HCT116 (cell line): ENCODE data around the gene SP9. TPM values are rescaled to one million over a fixed set of nuclear protein-coding genes. Genes with fewer than 3 reads are reported as not detected.

Experiments
- ATAC-seq: fragments of 200-7000 bp; cut with Tn5 transposase; 2 replicates; pipeline ENCODE4 v1.9.1; 2020; ENCODE audit warnings: mild to moderate bottlenecking, moderate library complexity
- BruUV-seq: library from RNA; stranded (reverse); fragments of 400-500 nt; replicated peaks from 2 replicates; lab custom pipeline; 2021; lab: Mats Ljungman, UMichigan
- CTCF ChIA-PET: fragments of 300-600 bp; sonication (Branson Sonifier 250); formaldehyde crosslinking; loops from one replicate; lab custom pipeline; 2021; ENCODE audit warnings: antibody characterized with exemption; lab: Charles Lee
- POLR2A ChIA-PET: fragments of 300-600, 350-600 bp; sonication (Branson Sonifier 250); formaldehyde crosslinking; loops from one replicate; lab custom pipeline; 2021; ENCODE audit warnings: antibody characterized with exemption; lab: Charles Lee
- RAD21 ChIA-PET, 2 experiments: fragments of 300-600 bp; sonication (Branson Sonifier 250); formaldehyde crosslinking; loops; one replicate each; lab custom pipeline; 2023; ENCODE audit warnings: low total read pairs in 2 of 2; ENCODE audit not compliant: uncharacterized antibody in 2 of 2, unreplicated experiment in 2 of 2, low non-redundant PET in 1 of 2; lab: Charles Lee
- DNase-seq: peaks from one replicate; pipeline ENCODE4 v3.0.0-alpha.2; 2010; ENCODE audit warnings: low read depth, low spot score
- H2AFZ ChIP-seq: fragments of 200-600 bp; shearing (Covaris generic), sonication (generic); 2 replicates; pipeline ENCODE4 v1.6.1; 2017; ENCODE audit warnings: low read depth, mixed run types, mixed read lengths, antibody characterized with exemption, low read length; ENCODE audit not compliant: poor library complexity, severe bottlenecking
- H3K27ac ChIP-seq: 2 replicates; pipeline ENCODE4 v1.5.1; 2012; ENCODE audit warnings: low read depth, low read length
- H3K27me3 ChIP-seq: fragments of 200-600 bp; sonication (generic); 2 replicates; pipeline ENCODE4 v1.6.1; 2016; ENCODE audit warnings: mixed run types, low read length, mixed read lengths; ENCODE audit not compliant: insufficient read depth
- H3K36me3 ChIP-seq, 2 experiments: fragments of 200-500 bp in 1 of 2; fragments of 200-600 bp in 1 of 2; sonication (Bioruptor generic) in 1 of 2; sonication (generic) in 1 of 2; 2 replicates each; pipeline versions ENCODE4 v1.5.1 to v1.6.1; 2014 to 2016; ENCODE audit warnings: low read length in 2 of 2, inconsistent platforms in 1 of 2, mixed read lengths in 1 of 2, mixed run types in 1 of 2; ENCODE audit not compliant: insufficient read depth in 2 of 2, control insufficient read depth in 1 of 2
- H3K4me1 ChIP-seq, 2 experiments: fragments of 200-600 bp in 1 of 2; sonication (generic) in 1 of 2; 2 replicates each; pipeline versions ENCODE4 v1.5.1 to v1.6.1; 2012 to 2017; ENCODE audit warnings: low read length in 2 of 2, inconsistent platforms in 1 of 2, mild to moderate bottlenecking in 1 of 2, mixed read lengths in 1 of 2, mixed run types in 1 of 2, moderate library complexity in 1 of 2; ENCODE audit not compliant: insufficient read depth in 2 of 2, control insufficient read depth in 1 of 2
- H3K4me2 ChIP-seq: fragments of 200-600 bp; sonication (generic); 2 replicates; pipeline ENCODE4 v1.6.1; 2017; ENCODE audit warnings: mixed run types, low read length, mixed read lengths
- H3K4me3 ChIP-seq, 2 experiments: fragments of 200-600 bp in 1 of 2; sonication (generic) in 1 of 2; replicated peaks in 1 of 2; 2 replicates each; pipeline ENCODE4 v1.5.1; 2011 to 2016; ENCODE audit warnings: low read length in 2 of 2, control low read depth in 1 of 2, low read depth in 1 of 2, mild to moderate bottlenecking in 1 of 2, mixed read lengths in 1 of 2, mixed run types in 1 of 2
- H3K79me2 ChIP-seq: fragments of 200-600 bp; sonication (generic); 2 replicates; pipeline ENCODE4 v1.6.1; 2017; ENCODE audit warnings: mild to moderate bottlenecking, mixed run types, low read length, moderate library complexity, mixed read lengths; ENCODE audit not compliant: insufficient read depth
- H3K9ac ChIP-seq: fragments of 200-600 bp; sonication (generic); 2 replicates; pipeline ENCODE4 v1.6.1; 2016; ENCODE audit warnings: low read length, mixed read lengths
- H3K9me2 ChIP-seq: fragments of 200-600 bp; sonication (generic), shearing (Covaris generic); 2 replicates; pipeline ENCODE4 v1.6.1; 2017; ENCODE audit warnings: mixed run types, mild to moderate bottlenecking, moderate library complexity; ENCODE audit not compliant: insufficient read depth
- H3K9me3 ChIP-seq, 2 experiments: fragments of 200-500 bp in 1 of 2; fragments of 200-600 bp in 1 of 2; sonication (Bioruptor generic) in 1 of 2; sonication (generic) in 1 of 2; 2 replicates each; pipeline ENCODE4 v1.6.1; 2014 to 2017; ENCODE audit warnings: low read length in 2 of 2, mixed read lengths in 2 of 2, inconsistent platforms in 1 of 2, low read depth in 1 of 2, mild to moderate bottlenecking in 1 of 2, mixed run types in 1 of 2, moderate library complexity in 1 of 2; ENCODE audit not compliant: control insufficient read depth in 1 of 2, insufficient read depth in 1 of 2
- H4K20me1 ChIP-seq: fragments of 200-600 bp; sonication (generic), shearing (Covaris generic); 2 replicates; pipeline ENCODE4 v1.6.1; 2017; ENCODE audit warnings: mixed run types, mild to moderate bottlenecking, moderate library complexity; ENCODE audit not compliant: insufficient read depth
- EZH2phosphoT487 ChIP-seq: fragments of 200-600 bp; IDR thresholded peaks from 2 replicates; pipeline ENCODE4 v1.6.1; 2018; ENCODE audit warnings: antibody characterized with exemption, borderline replicate concordance
- JUND ChIP-seq: IDR thresholded peaks from 2 replicates; pipeline ENCODE4 v1.6.1; 2012
- POLR2AphosphoS5 ChIP-seq: IDR thresholded peaks from 2 replicates; pipeline ENCODE4 v1.6.1; 2011; ENCODE audit warnings: mild to moderate bottlenecking, low read depth, low read length, moderate library complexity
- RAD21 ChIP-seq: IDR thresholded peaks from 2 replicates; pipeline ENCODE4 v1.6.1; 2012; ENCODE audit warnings: low read depth, mild to moderate bottlenecking
- SP1 ChIP-seq: IDR thresholded peaks from 2 replicates; pipeline ENCODE4 v1.6.1; 2012; ENCODE audit warnings: low read depth
- SRF ChIP-seq: IDR thresholded peaks from 2 replicates; pipeline ENCODE4 v1.6.1; 2012; ENCODE audit warnings: low read depth
- TCF7L2 ChIP-seq: IDR thresholded peaks from 2 replicates; pipeline ENCODE4 v1.7.0; 2011; ENCODE audit warnings: borderline replicate concordance, inconsistent platforms; ENCODE audit not compliant: insufficient read depth, insufficient read length; ENCODE audit errors: extremely low read depth
- ZFX ChIP-seq: fragments of 450-650 bp; IDR thresholded peaks from 2 replicates; pipeline ENCODE4 v1.6.1; 2017
- ZNF274 ChIP-seq: fragments of 200-500 bp; sonication (Bioruptor generic); IDR thresholded peaks from 2 replicates; pipeline ENCODE4 v1.6.1; 2014; ENCODE audit warnings: mild to moderate bottlenecking, low read depth, low read length, inconsistent platforms
- intact Hi-C: fragments of 100-400 bp; cut with micrococcal nuclease; formaldehyde crosslinking; loops from 2 replicates; pipeline ENCODE4 v1.10.0; 2022
- total RNA-seq: library from RNA; stranded (reverse); gene quantifications from one replicate; pipeline ENCODE4 v1.2.1, GENCODE V29; 2021; ENCODE audit not compliant: unreplicated experiment
- TF ChIP-seq, protein P1 (sequence below): IDR thresholded peaks from 2 replicates; pipeline ENCODE4 v1.6.1; 2012
- TF ChIP-seq, protein P2 (sequence below): IDR thresholded peaks from 2 replicates; pipeline ENCODE4 v1.6.1; 2012
- TF ChIP-seq, protein P3 (sequence below): IDR thresholded peaks from 2 replicates; pipeline ENCODE4 v1.6.1; 2012; ENCODE audit warnings: low read depth

The SP9 gene
- total RNA-seq, 1 experiment from 2014 or later, result 0.69 TPM

DNA sequence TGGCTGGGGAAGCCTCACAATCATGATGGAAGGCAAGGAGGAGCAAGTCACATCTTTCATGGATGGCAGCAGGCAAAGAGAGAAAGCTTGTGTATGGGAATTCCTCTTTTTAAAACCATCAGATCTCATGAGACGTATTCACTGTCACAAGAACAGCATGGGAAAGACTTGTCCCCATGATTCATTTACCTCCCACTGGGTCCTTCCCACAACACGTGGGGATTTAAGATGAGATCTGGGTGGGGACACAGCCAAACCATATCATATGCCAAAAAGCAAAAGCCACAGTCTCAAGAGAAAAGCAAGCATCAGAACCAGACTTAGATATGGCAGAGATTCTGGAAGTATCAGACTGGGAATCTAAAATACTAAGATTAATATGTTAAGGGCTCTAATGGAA lies 30.8 kb downstream of the SP9 start (continued):
- TF ChIP-seq, protein P1, sequence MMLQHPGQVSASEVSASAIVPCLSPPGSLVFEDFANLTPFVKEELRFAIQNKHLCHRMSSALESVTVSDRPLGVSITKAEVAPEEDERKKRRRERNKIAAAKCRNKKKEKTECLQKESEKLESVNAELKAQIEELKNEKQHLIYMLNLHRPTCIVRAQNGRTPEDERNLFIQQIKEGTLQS, result no peak
- no peak for TF ChIP-seq SRF
- no peak for TF ChIP-seq TCF7L2
- TF ChIP-seq ZFX, result no peak
- TF ChIP-seq ZNF274, result no peak

DNA sequence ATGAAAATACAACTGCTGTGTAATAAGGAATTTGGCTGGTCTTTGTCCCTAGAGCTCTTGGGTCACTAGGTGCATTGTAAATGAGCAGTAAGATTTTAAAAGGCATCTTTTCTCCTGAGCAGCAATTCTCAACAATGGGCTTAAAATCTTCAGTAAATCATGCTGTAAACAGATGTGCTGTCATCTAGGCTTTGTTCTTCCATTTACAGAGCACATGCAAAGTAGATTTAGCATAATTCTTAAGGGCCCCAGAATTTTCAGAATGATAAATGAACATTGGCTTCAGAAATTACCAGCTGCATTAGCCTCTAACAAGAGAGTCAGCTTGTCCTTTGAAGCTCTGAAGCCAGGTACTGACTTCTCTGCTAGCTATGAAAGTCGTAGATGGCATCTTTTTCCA lies 33.9 kb downstream of the SP9 start:
- ChIA-PET RAD21 (no interaction called here), POLR2A (no interaction called here), CTCF (interaction anchor here (0.8 kb wide), 1 partner anchor 19 kb away, joined by 3 read pairs; no protein-coding TSS in a partner anchor)
- H3K9me2 ChIP-seq, result no peaks in the 10 kb centered on the region
- no TSS peak for BruUV-seq
- H3K4me2 ChIP-seq, result no peak overlapping the region
- no peak overlapping the region for H3K4me3 ChIP-seq
- no peaks in the 10 kb centered on the region for H4K20me1 ChIP-seq
- intact Hi-C loops, result no loop called here
- DNase-seq (no peak), ATAC-seq (no peak)
- no peaks in the 10 kb centered on the region for H3K36me3 ChIP-seq
- TF ChIP-seq TCF7L2 (no peak), POLR2AphosphoS5 (no peak), JUND (no peak), EZH2phosphoT487 (no peak), RAD21 (no peak), SP1 (no peak), ZNF274 (no peak)
- TF ChIP-seq, protein P2, sequence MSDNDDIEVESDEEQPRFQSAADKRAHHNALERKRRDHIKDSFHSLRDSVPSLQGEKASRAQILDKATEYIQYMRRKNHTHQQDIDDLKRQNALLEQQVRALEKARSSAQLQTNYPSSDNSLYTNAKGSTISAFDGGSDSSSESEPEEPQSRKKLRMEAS, result no peak
- TF ChIP-seq, protein P1, result no peak
- TF ChIP-seq, protein P3, sequence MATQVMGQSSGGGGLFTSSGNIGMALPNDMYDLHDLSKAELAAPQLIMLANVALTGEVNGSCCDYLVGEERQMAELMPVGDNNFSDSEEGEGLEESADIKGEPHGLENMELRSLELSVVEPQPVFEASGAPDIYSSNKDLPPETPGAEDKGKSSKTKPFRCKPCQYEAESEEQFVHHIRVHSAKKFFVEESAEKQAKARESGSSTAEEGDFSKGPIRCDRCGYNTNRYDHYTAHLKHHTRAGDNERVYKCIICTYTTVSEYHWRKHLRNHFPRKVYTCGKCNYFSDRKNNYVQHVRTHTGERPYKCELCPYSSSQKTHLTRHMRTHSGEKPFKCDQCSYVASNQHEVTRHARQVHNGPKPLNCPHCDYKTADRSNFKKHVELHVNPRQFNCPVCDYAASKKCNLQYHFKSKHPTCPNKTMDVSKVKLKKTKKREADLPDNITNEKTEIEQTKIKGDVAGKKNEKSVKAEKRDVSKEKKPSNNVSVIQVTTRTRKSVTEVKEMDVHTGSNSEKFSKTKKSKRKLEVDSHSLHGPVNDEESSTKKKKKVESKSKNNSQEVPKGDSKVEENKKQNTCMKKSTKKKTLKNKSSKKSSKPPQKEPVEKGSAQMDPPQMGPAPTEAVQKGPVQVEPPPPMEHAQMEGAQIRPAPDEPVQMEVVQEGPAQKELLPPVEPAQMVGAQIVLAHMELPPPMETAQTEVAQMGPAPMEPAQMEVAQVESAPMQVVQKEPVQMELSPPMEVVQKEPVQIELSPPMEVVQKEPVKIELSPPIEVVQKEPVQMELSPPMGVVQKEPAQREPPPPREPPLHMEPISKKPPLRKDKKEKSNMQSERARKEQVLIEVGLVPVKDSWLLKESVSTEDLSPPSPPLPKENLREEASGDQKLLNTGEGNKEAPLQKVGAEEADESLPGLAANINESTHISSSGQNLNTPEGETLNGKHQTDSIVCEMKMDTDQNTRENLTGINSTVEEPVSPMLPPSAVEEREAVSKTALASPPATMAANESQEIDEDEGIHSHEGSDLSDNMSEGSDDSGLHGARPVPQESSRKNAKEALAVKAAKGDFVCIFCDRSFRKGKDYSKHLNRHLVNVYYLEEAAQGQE, result no peak
- H3K27me3 ChIP-seq, result no peaks in the 10 kb centered on the region
- H3K9ac ChIP-seq, result no peak overlapping the region
- H2AFZ ChIP-seq, result no peak overlapping the region
- H3K9me3 ChIP-seq, result no peaks in the 10 kb centered on the region
- H3K4me1 ChIP-seq, result no peaks in the 10 kb centered on the region
- H3K79me2 ChIP-seq, result no peaks in the 10 kb centered on the region
- H3K27ac ChIP-seq, result no peak overlapping the region
